Nephron (organoid): Measurements from ENCODE around the gene KDM4B.

Source experiments
- H3K27ac Mint-ChIP-seq, 3 experiments: 2 replicates each; pipeline ENCODE4 v1.8.0; 2020; ENCODE audit warnings: mixed read lengths in 3 of 3, mild to moderate bottlenecking in 2 of 3, moderate library complexity in 1 of 3
- H3K27me3 Mint-ChIP-seq: 2 replicates; pipeline ENCODE4 v1.8.0; 2021; ENCODE audit warnings: low read depth, mild to moderate bottlenecking, moderate library complexity, mixed read lengths
- H3K36me3 Mint-ChIP-seq: 2 replicates; pipeline ENCODE4 v1.8.0; 2020; ENCODE audit warnings: low read depth, mixed read lengths
- H3K4me1 Mint-ChIP-seq: 2 replicates; pipeline ENCODE4 v1.8.0; 2020; ENCODE audit warnings: mixed read lengths
- H3K4me3 Mint-ChIP-seq, 3 experiments: 2 replicates each; pipeline ENCODE4 v1.8.0; 2020; ENCODE audit warnings: mild to moderate bottlenecking in 3 of 3, mixed read lengths in 3 of 3, moderate library complexity in 2 of 3
- H3K9me3 Mint-ChIP-seq: 2 replicates; pipeline ENCODE4 v1.8.0; 2020; ENCODE audit warnings: mixed read lengths
- CTCF ChIP-seq, 3 experiments: fragments of 200-600 bp; sonication (generic); IDR thresholded peaks; one replicate each; pipeline ENCODE4 v1.5.0; 2021; ENCODE audit warnings: antibody characterized with exemption in 3 of 3; ENCODE audit not compliant: unreplicated experiment in 3 of 3

KDM4B gene

GRCh38 chr19:5149508-5149907 is 180.6 kb downstream of the KDM4B start:
- Mint-ChIP-seq H3K27ac (no peak overlapping the region), H3K4me1 (no peaks in the 10 kb centered on the region), H3K36me3 (peaks cover 25% of the 10 kb centered on the region), H3K9me3 (no peaks in the 10 kb centered on the region), H3K27me3 (no peaks in the 10 kb centered on the region), H3K4me3 (no peak overlapping the region)
- no peak for TF ChIP-seq CTCF (IDR thresholded peaks at IDR 0.05; ENCODE audit: unreplicated experiment in 3 of 3)

- Mint-ChIP-seq H3K27ac (no peak overlapping the region), H3K9me3 (no peaks in the 10 kb centered on the region), H3K36me3 (peaks cover 25% of the 10 kb centered on the region), H3K27me3 (no peaks in the 10 kb centered on the region), H3K4me1 (peaks cover 2% of the 10 kb centered on the region), H3K4me3 (no peak overlapping the region)
- no peak for TF ChIP-seq CTCF (IDR thresholded peaks at IDR 0.05; ENCODE audit: unreplicated experiment in 3 of 3)
Observed at GRCh38 chr19:5149932-5150901, 181.3 kb downstream of the KDM4B start.

GRCh38 chr19:5150902-5151741 is 182.2 kb downstream of the KDM4B start:
- H3K4me3 Mint-ChIP-seq = no peak overlapping the region
- peaks cover 21% of the 10 kb centered on the region for H3K36me3 Mint-ChIP-seq
- H3K9me3 Mint-ChIP-seq = no peaks in the 10 kb centered on the region
- H3K27ac Mint-ChIP-seq = no peak overlapping the region
- no peaks in the 10 kb centered on the region for H3K27me3 Mint-ChIP-seq
- TF ChIP-seq CTCF (IDR thresholded peaks at IDR 0.05; ENCODE audit: unreplicated experiment in 3 of 3) = no peak
- peaks cover 11% of the 10 kb centered on the region for H3K4me1 Mint-ChIP-seq

- Mint-ChIP-seq H3K4me1 (peaks cover 15% of the 10 kb centered on the region), H3K4me3 (no peak overlapping the region), H3K9me3 (no peaks in the 10 kb centered on the region), H3K27me3 (no peaks in the 10 kb centered on the region), H3K27ac (no peak overlapping the region), H3K36me3 (peaks cover 12% of the 10 kb centered on the region)
- TF ChIP-seq CTCF (IDR thresholded peaks at IDR 0.05; ENCODE audit: unreplicated experiment in 3 of 3) = no peak
Observed at GRCh38 chr19:5152013-5152763, 183.3 kb downstream of the KDM4B start.

- Mint-ChIP-seq H3K4me3 (no peak overlapping the region), H3K36me3 (peaks cover 11% of the 10 kb centered on the region), H3K27ac (no peak overlapping the region), H3K9me3 (no peaks in the 10 kb centered on the region), H3K27me3 (no peaks in the 10 kb centered on the region), H3K4me1 (peaks cover 15% of the 10 kb centered on the region)
- no peak for TF ChIP-seq CTCF (IDR thresholded peaks at IDR 0.05; ENCODE audit: unreplicated experiment in 3 of 3)
Observed at GRCh38 chr19:5152767-5153532, 184.0 kb downstream of the KDM4B start.
